SK-N-SH treated with all-trans-retinoic acid at 6 μM for 48 hours (cell line): ENCODE results near the gene DNASE1.

Experiments
- ATAC-seq: fragments of 200-7000 bp; cut with Tn5 transposase; 3 replicates; pipeline ENCODE4 v1.9.1; 2020; ENCODE audit warnings: mild to moderate bottlenecking, moderate library complexity
- ARNTL ChIP-seq: fragments of 450-650 bp; formaldehyde crosslinking; IDR thresholded peaks from 2 replicates; pipeline ENCODE4 v1.5.0; 2020; ENCODE audit warnings: low read depth, mild to moderate bottlenecking, moderate library complexity, borderline replicate concordance
- BACH2 ChIP-seq: fragments of 250-450 bp; sonication (Bioruptor Pico); IDR thresholded peaks from 2 replicates; pipeline ENCODE4 v1.9.0; 2021; ENCODE audit warnings: mild to moderate bottlenecking, borderline replicate concordance
- CREB5 ChIP-seq: fragments of 250-450 bp; sonication (Bioruptor Pico); IDR thresholded peaks from 2 replicates; pipeline ENCODE4 v1.5.1; 2020; ENCODE audit warnings: low read depth, mild to moderate bottlenecking, moderate library complexity
- CSDC2 ChIP-seq: fragments of 250-450 bp; sonication (Bioruptor Pico); IDR thresholded peaks from 2 replicates; pipeline ENCODE4 v1.5.0; 2020; ENCODE audit warnings: mild to moderate bottlenecking, moderate library complexity
- CSRNP3 ChIP-seq: fragments of 250-450 bp; sonication (Bioruptor Pico); IDR thresholded peaks from 2 replicates; pipeline ENCODE4 v1.5.1; 2021; ENCODE audit warnings: mild to moderate bottlenecking, moderate library complexity
- ESRRG ChIP-seq: fragments of 250-450 bp; sonication (Bioruptor Pico); IDR thresholded peaks from 2 replicates; pipeline ENCODE4 v1.6.1; 2021; ENCODE audit warnings: mild to moderate bottlenecking
- GLIS3 ChIP-seq: fragments of 250-450 bp; sonication (Bioruptor Pico); IDR thresholded peaks from 2 replicates; pipeline ENCODE4 v1.5.0; 2020; ENCODE audit warnings: mild to moderate bottlenecking, moderate library complexity
- ISL1 ChIP-seq: fragments of 250-450 bp; sonication (Bioruptor Pico); IDR thresholded peaks from 2 replicates; pipeline ENCODE4 v2.1.2; 2022; ENCODE audit warnings: mild to moderate bottlenecking, moderate library complexity
- OSR1 ChIP-seq: fragments of 250-450 bp; sonication (Bioruptor Pico); IDR thresholded peaks from 2 replicates; pipeline ENCODE4 v1.8.0; 2022; ENCODE audit warnings: moderate library complexity, mild to moderate bottlenecking, inconsistent platforms
- PATZ1 ChIP-seq: fragments of 250-450 bp; sonication (Bioruptor Pico); IDR thresholded peaks from 2 replicates; pipeline ENCODE4 v1.8.0; 2020; ENCODE audit warnings: mild to moderate bottlenecking, moderate library complexity, borderline replicate concordance
- PPARA ChIP-seq: fragments of 250-450 bp; sonication (Bioruptor Pico); IDR thresholded peaks from 2 replicates; pipeline ENCODE4 v1.5.0; 2020; ENCODE audit warnings: mild to moderate bottlenecking, borderline replicate concordance
- RARB ChIP-seq: fragments of 250-450 bp; sonication (Bioruptor Pico); IDR thresholded peaks from 2 replicates; pipeline ENCODE4 v1.8.0; 2021; ENCODE audit warnings: mild to moderate bottlenecking, moderate library complexity
- TCF4 ChIP-seq: fragments of 250-450 bp; sonication (Bioruptor Pico); IDR thresholded peaks from 2 replicates; pipeline ENCODE4 v1.8.0; 2021; ENCODE audit warnings: mild to moderate bottlenecking, moderate library complexity, borderline replicate concordance
- TOX ChIP-seq: fragments of 250-450 bp; sonication (Bioruptor Pico); IDR thresholded peaks from 2 replicates; pipeline ENCODE4 v1.8.0; 2021; ENCODE audit warnings: mild to moderate bottlenecking, moderate library complexity, borderline replicate concordance
- TSHZ2 ChIP-seq: fragments of 250-450 bp; sonication (Bioruptor Pico); IDR thresholded peaks from 2 replicates; pipeline ENCODE4 v1.5.0; 2020; ENCODE audit warnings: mild to moderate bottlenecking, moderate library complexity
- ZC3H10 ChIP-seq: fragments of 250-450 bp; sonication (Bioruptor Pico); IDR thresholded peaks from 2 replicates; pipeline ENCODE4 v1.5.1; 2021; ENCODE audit warnings: mild to moderate bottlenecking, moderate library complexity
- ZFP3 ChIP-seq: fragments of 250-450 bp; sonication (Bioruptor Pico); IDR thresholded peaks from 2 replicates; pipeline ENCODE4 v1.5.0; 2020; ENCODE audit warnings: mild to moderate bottlenecking, moderate library complexity
- ZFP30 ChIP-seq: fragments of 450-650 bp; formaldehyde crosslinking; IDR thresholded peaks from 2 replicates; pipeline ENCODE4 v1.5.0; 2022; ENCODE audit warnings: mild to moderate bottlenecking, moderate library complexity
- ZNF565 ChIP-seq: fragments of 450-650 bp; formaldehyde crosslinking; conservative IDR thresholded peaks from 2 replicates; pipeline ENCODE4 v1.5.0; 2020; ENCODE audit warnings: low read depth, mild to moderate bottlenecking, moderate library complexity
- ZNF8 ChIP-seq: fragments of 450-650 bp; formaldehyde crosslinking; IDR thresholded peaks from 2 replicates; pipeline ENCODE4 v1.5.0; 2020; ENCODE audit warnings: mild to moderate bottlenecking, moderate library complexity

Gene DNASE1

GRCh38 chr16:3672571-3673041 is 18.1 kb downstream of the DNASE1 start:
- TF ChIP-seq CREB5 (CRISPR knock-in tag) (no peak), ARNTL (CRISPR knock-in tag) (no peak), PPARA (CRISPR knock-in tag) (no peak), OSR1 (no peak), TCF4 (CRISPR knock-in tag) (no peak), ESRRG (CRISPR knock-in tag) (no peak), PATZ1 (CRISPR knock-in tag) (no peak), ZC3H10 (CRISPR knock-in tag) (no peak), TOX (CRISPR knock-in tag) (no peak), ISL1 (CRISPR knock-in tag) (no peak)

GRCh38 chr16:3673201-3673600 is 18.7 kb downstream of the DNASE1 start:
- no peak for TF ChIP-seq RARB (CRISPR knock-in tag)
- TF ChIP-seq ZNF8 (CRISPR knock-in tag), result no peak
- TF ChIP-seq PATZ1 (CRISPR knock-in tag), result no peak
- ATAC-seq, result no peak

More at GRCh38 chr16:3672571-3673041, 18.1 kb downstream of the DNASE1 start:
- no peak for ATAC-seq

GRCh38 chr16:3673676-3674377 is 19.3 kb downstream of the DNASE1 start:
- no peak for ATAC-seq
- TF ChIP-seq ZNF8 (CRISPR knock-in tag), result no peak
- TF ChIP-seq CSRNP3 (CRISPR knock-in tag), result no peak
- TF ChIP-seq GLIS3 (CRISPR knock-in tag), result no peak
- TF ChIP-seq ESRRG (CRISPR knock-in tag), result no peak
- TF ChIP-seq PATZ1 (CRISPR knock-in tag), result no peak
- TF ChIP-seq BACH2 (CRISPR knock-in tag), result no peak
- no peak for TF ChIP-seq ZFP3 (CRISPR knock-in tag)
- TF ChIP-seq OSR1, result no peak
- no peak for TF ChIP-seq ZNF565 (CRISPR knock-in tag)
- TF ChIP-seq TSHZ2, result no peak
- no peak for TF ChIP-seq PPARA (CRISPR knock-in tag)
- TF ChIP-seq CSDC2 (CRISPR knock-in tag), result no peak
- no peak for TF ChIP-seq CREB5 (CRISPR knock-in tag)
- TF ChIP-seq TCF4 (CRISPR knock-in tag), result no peak
- no peak for TF ChIP-seq ZC3H10 (CRISPR knock-in tag)
- no peak for TF ChIP-seq ZFP30 (CRISPR knock-in tag)
- TF ChIP-seq ISL1 (CRISPR knock-in tag), result no peak
